Neural crest cell (in vitro differentiated cells): ENCODE data around the gene CLCN2. TPM values are rescaled to one million over a fixed set of nuclear protein-coding genes. Genes with fewer than 3 reads are reported as not detected.
A peak's percentile ranks its signal among the peaks of the same experiment; 100 is the strongest.

Experiments used
- DNase-seq: peaks from one replicate; pipeline ENCODE4 v3.0.0; 2021; ENCODE audit warnings: low read depth, mixed read lengths, low spot score
- H3K27ac Mint-ChIP-seq: one replicate; pipeline ENCODE4 v1.8.0; 2021; ENCODE audit warnings: mild to moderate bottlenecking, mixed read lengths; ENCODE audit not compliant: unreplicated experiment
- H3K27me3 Mint-ChIP-seq: 2 replicates; pipeline ENCODE4 v1.8.0; 2021; ENCODE audit warnings: low read depth, mild to moderate bottlenecking, mixed read lengths
- H3K36me3 Mint-ChIP-seq: 2 replicates; pipeline ENCODE4 v1.8.0; 2021; ENCODE audit warnings: low read depth, mild to moderate bottlenecking, mixed read lengths
- H3K4me1 Mint-ChIP-seq: 2 replicates; pipeline ENCODE4 v1.8.0; 2021; ENCODE audit warnings: mixed read lengths
- H3K4me3 Mint-ChIP-seq: one replicate; pipeline ENCODE4 v1.8.0; 2021; ENCODE audit warnings: mild to moderate bottlenecking, mixed read lengths
- H3K9me3 Mint-ChIP-seq: 2 replicates; pipeline ENCODE4 v1.8.0; 2021; ENCODE audit warnings: mixed read lengths
- total RNA-seq: library from RNA; stranded (reverse); gene quantifications from 2 replicates; pipeline ENCODE4 v1.2.1, GENCODE V29; 2021
- TF ChIP-seq, protein P1 (sequence below): fragments of 200-600 bp; sonication (generic); conservative IDR thresholded peaks from 2 replicates; pipeline ENCODE4 v1.5.0; 2021; ENCODE audit warnings: antibody characterized with exemption, mild to moderate bottlenecking

Gene CLCN2
- total RNA-seq, 1 donor from 2014 or later = 23.6 TPM

DNA sequence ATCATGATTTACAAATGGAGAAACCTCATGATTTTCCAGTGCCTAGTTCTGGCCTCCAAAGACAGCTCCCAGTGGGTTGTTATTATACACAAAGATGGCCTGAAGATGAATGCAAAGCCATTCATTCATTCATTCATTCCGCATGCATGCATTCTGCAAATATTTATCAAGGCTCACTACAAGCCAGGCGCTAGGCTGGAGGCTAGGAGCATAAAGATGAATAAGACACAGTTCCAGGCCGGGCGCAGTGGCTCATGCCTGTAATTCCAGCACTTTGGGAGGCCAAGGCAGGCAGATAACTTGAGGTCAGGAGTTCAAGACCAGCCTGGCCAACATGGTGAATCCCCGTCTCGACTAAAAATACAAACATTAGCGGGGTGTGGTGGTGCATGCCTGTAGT lies 64.8 kb downstream of the CLCN2 start:
- H3K27ac Mint-ChIP-seq = no peak overlapping the region
- DNase-seq = no peak
- peaks cover 3% of the 10 kb centered on the region for H3K36me3 Mint-ChIP-seq
- no peaks in the 10 kb centered on the region for H3K9me3 Mint-ChIP-seq
- H3K4me1 Mint-ChIP-seq = peaks cover 17% of the 10 kb centered on the region
- H3K4me3 Mint-ChIP-seq = peak overlapping the region; percentile 38
- no peaks in the 10 kb centered on the region for H3K27me3 Mint-ChIP-seq
- TF ChIP-seq, protein P1, sequence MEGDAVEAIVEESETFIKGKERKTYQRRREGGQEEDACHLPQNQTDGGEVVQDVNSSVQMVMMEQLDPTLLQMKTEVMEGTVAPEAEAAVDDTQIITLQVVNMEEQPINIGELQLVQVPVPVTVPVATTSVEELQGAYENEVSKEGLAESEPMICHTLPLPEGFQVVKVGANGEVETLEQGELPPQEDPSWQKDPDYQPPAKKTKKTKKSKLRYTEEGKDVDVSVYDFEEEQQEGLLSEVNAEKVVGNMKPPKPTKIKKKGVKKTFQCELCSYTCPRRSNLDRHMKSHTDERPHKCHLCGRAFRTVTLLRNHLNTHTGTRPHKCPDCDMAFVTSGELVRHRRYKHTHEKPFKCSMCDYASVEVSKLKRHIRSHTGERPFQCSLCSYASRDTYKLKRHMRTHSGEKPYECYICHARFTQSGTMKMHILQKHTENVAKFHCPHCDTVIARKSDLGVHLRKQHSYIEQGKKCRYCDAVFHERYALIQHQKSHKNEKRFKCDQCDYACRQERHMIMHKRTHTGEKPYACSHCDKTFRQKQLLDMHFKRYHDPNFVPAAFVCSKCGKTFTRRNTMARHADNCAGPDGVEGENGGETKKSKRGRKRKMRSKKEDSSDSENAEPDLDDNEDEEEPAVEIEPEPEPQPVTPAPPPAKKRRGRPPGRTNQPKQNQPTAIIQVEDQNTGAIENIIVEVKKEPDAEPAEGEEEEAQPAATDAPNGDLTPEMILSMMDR = no peak

Other genes starting within 250 kb of the CLCN2 start
- 54.8 and 57.7 TPM in 2 replicates for gene EIF2B5, start 226.2 kb downstream of the CLCN2 start, total RNA-seq
- 90.9 and 93.8 TPM in 2 replicates for gene DVL3, start 206.2 kb downstream of the CLCN2 start, total RNA-seq
- gene AP2M1, start 186.8 kb downstream of the CLCN2 start, total RNA-seq = 271 and 289 TPM in 2 replicates
- gene ABCF3, start 175.4 kb downstream of the CLCN2 start, total RNA-seq = 63.9 and 67.3 TPM in 2 replicates
- gene VWA5B2, start 132.0 kb downstream of the CLCN2 start, total RNA-seq = 0.36 and 0.56 TPM in 2 replicates
- 32.0 and 35.5 TPM in 2 replicates for gene ALG3, start 112.6 kb downstream of the CLCN2 start, total RNA-seq
- gene EEF1AKMT4, start 111.9 kb downstream of the CLCN2 start, total RNA-seq = 3.4 and 3.9 TPM in 2 replicates
- 4.7 and 5.6 TPM in 2 replicates for gene CAMK2N2, start 100.1 kb downstream of the CLCN2 start, total RNA-seq
- gene ECE2, start 85.6 kb downstream of the CLCN2 start, total RNA-seq = not detected in 2 replicates
- 359 and 378 TPM in 2 replicates for gene PSMD2, start 62.4 kb downstream of the CLCN2 start, total RNA-seq
- 520 and 529 TPM in 2 replicates for gene EIF4G1, start 47.0 kb downstream of the CLCN2 start, total RNA-seq
- gene FAM131A, start 24.0 kb downstream of the CLCN2 start, total RNA-seq = 17.4 and 19.7 TPM in 2 replicates
- gene POLR2H, start 105 bp upstream of the CLCN2 start, total RNA-seq = 94.5 and 98.9 TPM in 2 replicates
- 0.55 and 0.98 TPM in 2 replicates for gene THPO, start 16.6 kb upstream of the CLCN2 start, total RNA-seq
- 3.2 and 4.0 TPM in 2 replicates for gene CHRD, start 18.4 kb upstream of the CLCN2 start, total RNA-seq
- 9.7 and 13.4 TPM in 2 replicates for gene EPHB3, start 200.2 kb upstream of the CLCN2 start, total RNA-seq